ENCODE measurements around the gene ROGDI.
A peak's percentile ranks its signal among the peaks of the same experiment; 100 is the strongest.
"Not testable (repeated sequence)": the region's sequence is repeated elsewhere in the genome, so short reads cannot be mapped to it uniquely, and the experiment has no call there.

Gene ROGDI

GRCh38 chr16:4790261-4790660 is 12.2 kb downstream of the ROGDI start:
- DNase-seq (ENCODE audit: low read depth) = no peak

- no peak for DNase-seq (ENCODE audit: low read depth)
Measured at GRCh38 chr16:4788910-4789309, 13.5 kb downstream of the ROGDI start.

GRCh38 chr16:4788489-4788889 is 13.9 kb downstream of the ROGDI start:
- DNase-seq (ENCODE audit: low read depth) = no peak

- DNase-seq (ENCODE audit: low read depth) = no peak
Measured at GRCh38 chr16:4787627-4788482, 14.6 kb downstream of the ROGDI start, which contains the start of gene SEPTIN12. Gene SEPTIN12, minus strand, starts transcription at chr16:4788345. Its CDS starts 700 bp downstream, at chr16:4787645.

GRCh38 chr16:4787068-4787467 is 15.4 kb downstream of the ROGDI start:
- DNase-seq (ENCODE audit: low read depth) = no peak

GRCh38 chr16:4785758-4786433 is 16.5 kb downstream of the ROGDI start:
- no peak for DNase-seq (ENCODE audit: low read depth)

- DNase-seq (ENCODE audit: low read depth) = not testable (repeated sequence)
Measured at GRCh38 chr16:4784444-4784987, 17.9 kb downstream of the ROGDI start.

GRCh38 chr16:4783951-4784336 is 18.5 kb downstream of the ROGDI start:
- DNase-seq (ENCODE audit: low read depth) = no peak

GRCh38 chr16:4783251-4783950 is 19.0 kb downstream of the ROGDI start:
- DNase-seq (ENCODE audit: low read depth) = no peak

GRCh38 chr16:4780235-4780634 is 22.2 kb downstream of the ROGDI start:
- DNase-seq (ENCODE audit: low read depth) = no peak

GRCh38 chr16:4778050-4778392 is 24.4 kb downstream of the ROGDI start:
- no peak for DNase-seq (ENCODE audit: low read depth)

GRCh38 chr16:4777339-4778049 is 24.9 kb downstream of the ROGDI start:
- no peak for DNase-seq (ENCODE audit: low read depth)

GRCh38 chr16:4776141-4776705 is 26.2 kb downstream of the ROGDI start:
- no peak for DNase-seq (ENCODE audit: low read depth)

GRCh38 chr16:4775005-4775404 is 27.4 kb downstream of the ROGDI start:
- no peak for DNase-seq (ENCODE audit: low read depth)

- no peak for DNase-seq (ENCODE audit: low read depth)
Measured at GRCh38 chr16:4772351-4772750, 30.1 kb downstream of the ROGDI start.

- no peak for DNase-seq (ENCODE audit: low read depth)
Measured at GRCh38 chr16:4771646-4772045, 30.8 kb downstream of the ROGDI start.

GRCh38 chr16:4769306-4769638 is 33.2 kb downstream of the ROGDI start:
- no peak for DNase-seq (ENCODE audit: low read depth)

- DNase-seq (ENCODE audit: low read depth) = peak; percentile 74
Measured at GRCh38 chr16:4768549-4769305, 33.7 kb downstream of the ROGDI start.

- no peak for DNase-seq (ENCODE audit: low read depth)
Measured at GRCh38 chr16:4767872-4768548, 34.4 kb downstream of the ROGDI start.

GRCh38 chr16:4766875-4767628 is 35.4 kb downstream of the ROGDI start, which contains the start of gene ZNF500:
Gene ZNF500, minus strand, starts transcription at chr16:4767162. Its CDS starts 1,184 bp downstream, at chr16:4765978.
- peak; percentile 71 for DNase-seq (ENCODE audit: low read depth)
